ENCODE results near the gene CCNT1.
"Not testable (repeated sequence)": the region's sequence is repeated elsewhere in the genome, so short reads cannot be mapped to it uniquely, and the experiment has no call there.

CCNT1 gene

GRCh38 chr12:48690990-48691389 lies 25.5 kb downstream of the CCNT1 start:
- no peak for DNase-seq

- DNase-seq = no peak
Observed at GRCh38 chr12:48690436-48690835, 26.1 kb downstream of the CCNT1 start.

- no peak for DNase-seq
Observed at GRCh38 chr12:48688836-48689235, 27.7 kb downstream of the CCNT1 start.

GRCh38 chr12:48687592-48687991 lies 28.9 kb downstream of the CCNT1 start:
- peak; percentile 24 for DNase-seq

- DNase-seq = no peak
Observed at GRCh38 chr12:48686615-48687334, 29.7 kb downstream of the CCNT1 start.

- DNase-seq = no peak
Observed at GRCh38 chr12:48686037-48686595, 30.4 kb downstream of the CCNT1 start.

GRCh38 chr12:48683534-48683933 lies 33.0 kb downstream of the CCNT1 start:
- DNase-seq = no peak

- no peak for DNase-seq
Observed at GRCh38 chr12:48682927-48683326, 33.6 kb downstream of the CCNT1 start.

GRCh38 chr12:48682533-48682905 lies 34.0 kb downstream of the CCNT1 start:
- DNase-seq = not testable (repeated sequence)

GRCh38 chr12:48681710-48682532 lies 34.6 kb downstream of the CCNT1 start, which contains the start of gene KANSL2:
Gene KANSL2, minus strand, starts transcription at chr12:48682238. Its CDS starts 606 bp downstream, at chr12:48681632.
- DNase-seq = peak; percentile 100

- no peak for DNase-seq
Observed at GRCh38 chr12:48681399-48681709, 35.2 kb downstream of the CCNT1 start.

- no peak for DNase-seq
Observed at GRCh38 chr12:48680861-48681260, 35.6 kb downstream of the CCNT1 start.

- DNase-seq = no peak
Observed at GRCh38 chr12:48678551-48679185, 37.8 kb downstream of the CCNT1 start.

- DNase-seq = no peak
Observed at GRCh38 chr12:48671231-48671856, 45.2 kb downstream of the CCNT1 start.

GRCh38 chr12:48668996-48669395 lies 47.5 kb downstream of the CCNT1 start:
- DNase-seq = no peak

GRCh38 chr12:48659863-48660262 lies 56.6 kb downstream of the CCNT1 start:
- DNase-seq = no peak

- DNase-seq = no peak
Observed at GRCh38 chr12:48651681-48652080, 64.8 kb downstream of the CCNT1 start.

GRCh38 chr12:48645354-48645753 lies 71.2 kb downstream of the CCNT1 start:
- DNase-seq = not testable (repeated sequence)

- no peak for DNase-seq
Observed at GRCh38 chr12:48643011-48643410, 73.5 kb downstream of the CCNT1 start.

- not testable (repeated sequence) for DNase-seq
Observed at GRCh38 chr12:48641752-48642555, 74.6 kb downstream of the CCNT1 start.

- DNase-seq = no peak
Observed at GRCh38 chr12:48640854-48641253, 75.7 kb downstream of the CCNT1 start.

- no peak for DNase-seq
Observed at GRCh38 chr12:48640428-48640827, 76.1 kb downstream of the CCNT1 start.

All from NCI-H226 (cell line).